ENCODE data around the gene ZNF432. TPM values are rescaled to one million over a fixed set of nuclear protein-coding genes. Genes with fewer than 3 reads are reported as not detected.
A peak's percentile ranks its signal among the peaks of the same experiment; 100 is the strongest.
"Not testable (repeated sequence)": the region's sequence is repeated elsewhere in the genome, so short reads cannot be mapped to it uniquely, and the experiment has no call there.

ZNF432 gene
- total RNA-seq, 1 donor from 2014 or later = 22.9 TPM

- Mint-ChIP-seq H3K36me3 (ENCODE audit: low read depth, unreplicated experiment) (peaks cover 32% of the 10 kb centered on the region), H3K9me3 (ENCODE audit: unreplicated experiment) (peaks cover 39% of the 10 kb centered on the region), H3K4me3 (ENCODE audit: unreplicated experiment) (peak overlapping the region; percentile 42)
- H2AFZ ChIP-seq (ENCODE audit: low read depth, low read length); H4K20me1 ChIP-seq (ENCODE audit: insufficient read depth, low read length); H3K27me3 ChIP-seq (ENCODE audit: insufficient read depth, low read length); H3K27ac ChIP-seq (ENCODE audit: low read depth, low read length); H3K36me3 ChIP-seq (ENCODE audit: insufficient read depth, low read length); H3K4me2 ChIP-seq (ENCODE audit: low read length); DNase-seq (ENCODE audit: low read depth); H3K9me3 ChIP-seq (ENCODE audit: insufficient read depth, low read depth, low read length); FAIRE-seq; H3K4me3 ChIP-seq (ENCODE audit: insufficient read depth, low read depth, low read length); H3K9ac ChIP-seq (ENCODE audit: low read length); H3K27me3 Mint-ChIP-seq (ENCODE audit: low read depth, unreplicated experiment); H3K4me1 ChIP-seq (ENCODE audit: insufficient read depth, low read length); H3K79me2 ChIP-seq (ENCODE audit: insufficient read depth, low read length); H3K27ac Mint-ChIP-seq (ENCODE audit: unreplicated experiment); H3K4me1 Mint-ChIP-seq (ENCODE audit: low read depth, unreplicated experiment): not testable (repeated sequence)
Measured at GRCh38 chr19:52051736-52052135, 3.1 kb upstream of the ZNF432 start.

DNA sequence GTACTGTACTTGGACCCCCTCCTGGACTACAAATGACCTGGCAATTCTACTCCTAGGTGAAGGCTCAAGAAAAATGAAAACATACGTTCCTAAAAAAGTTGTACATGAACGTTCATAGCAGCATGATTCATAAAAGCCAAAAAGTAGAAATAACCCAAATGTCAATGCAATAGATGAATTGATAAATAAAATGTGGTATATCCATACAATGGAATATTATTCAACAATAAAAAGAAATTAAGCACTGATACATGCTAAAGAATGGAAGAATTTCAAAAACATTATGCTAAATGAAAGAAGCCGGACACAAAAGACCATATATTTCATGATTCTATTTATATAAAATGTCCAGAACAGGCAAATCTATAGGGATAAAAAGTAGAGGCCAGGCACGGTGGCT, 9.5 kb downstream of the ZNF432 start:
- Mint-ChIP-seq H3K4me3 (ENCODE audit: unreplicated experiment) (no peak overlapping the region), H3K27me3 (ENCODE audit: low read depth, unreplicated experiment) (no peaks in the 10 kb centered on the region), H3K4me1 (ENCODE audit: low read depth, unreplicated experiment) (no peaks in the 10 kb centered on the region), H3K36me3 (ENCODE audit: low read depth, unreplicated experiment) (peaks cover 81% of the 10 kb centered on the region), H3K9me3 (ENCODE audit: unreplicated experiment) (peaks cover 54% of the 10 kb centered on the region), H3K27ac (ENCODE audit: unreplicated experiment) (no peak overlapping the region)
- no peak for TF ChIP-seq EZH2 (IDR thresholded peaks at IDR 0.05; ENCODE audit: insufficient read depth, low read length)
- TF ChIP-seq, protein P1, sequence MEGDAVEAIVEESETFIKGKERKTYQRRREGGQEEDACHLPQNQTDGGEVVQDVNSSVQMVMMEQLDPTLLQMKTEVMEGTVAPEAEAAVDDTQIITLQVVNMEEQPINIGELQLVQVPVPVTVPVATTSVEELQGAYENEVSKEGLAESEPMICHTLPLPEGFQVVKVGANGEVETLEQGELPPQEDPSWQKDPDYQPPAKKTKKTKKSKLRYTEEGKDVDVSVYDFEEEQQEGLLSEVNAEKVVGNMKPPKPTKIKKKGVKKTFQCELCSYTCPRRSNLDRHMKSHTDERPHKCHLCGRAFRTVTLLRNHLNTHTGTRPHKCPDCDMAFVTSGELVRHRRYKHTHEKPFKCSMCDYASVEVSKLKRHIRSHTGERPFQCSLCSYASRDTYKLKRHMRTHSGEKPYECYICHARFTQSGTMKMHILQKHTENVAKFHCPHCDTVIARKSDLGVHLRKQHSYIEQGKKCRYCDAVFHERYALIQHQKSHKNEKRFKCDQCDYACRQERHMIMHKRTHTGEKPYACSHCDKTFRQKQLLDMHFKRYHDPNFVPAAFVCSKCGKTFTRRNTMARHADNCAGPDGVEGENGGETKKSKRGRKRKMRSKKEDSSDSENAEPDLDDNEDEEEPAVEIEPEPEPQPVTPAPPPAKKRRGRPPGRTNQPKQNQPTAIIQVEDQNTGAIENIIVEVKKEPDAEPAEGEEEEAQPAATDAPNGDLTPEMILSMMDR (IDR thresholded peaks at IDR 0.05; ENCODE audit: insufficient read depth, low read depth, low read length) = no peak
- H2AFZ ChIP-seq (ENCODE audit: low read depth, low read length) = no peak overlapping the region
- no peaks in the 10 kb centered on the region for H3K27me3 ChIP-seq (ENCODE audit: insufficient read depth, low read length)
- no peak overlapping the region for H3K4me2 ChIP-seq (ENCODE audit: low read length)
- peaks cover 56% of the 10 kb centered on the region for H3K36me3 ChIP-seq (ENCODE audit: insufficient read depth, low read length)
- no peak overlapping the region for H3K27ac ChIP-seq (ENCODE audit: low read depth, low read length)
- FAIRE-seq (no peak), DNase-seq (ENCODE audit: low read depth) (no peak)
- H3K4me1 ChIP-seq (ENCODE audit: insufficient read depth, low read length) = no peaks in the 10 kb centered on the region
- peaks cover 43% of the 10 kb centered on the region for H3K9me3 ChIP-seq (ENCODE audit: insufficient read depth, low read depth, low read length)
- no peaks in the 10 kb centered on the region for H4K20me1 ChIP-seq (ENCODE audit: insufficient read depth, low read length)
- no peak overlapping the region for H3K4me3 ChIP-seq (ENCODE audit: insufficient read depth, low read depth, low read length)
- H3K79me2 ChIP-seq (ENCODE audit: insufficient read depth, low read length) = no peaks in the 10 kb centered on the region
- H3K9ac ChIP-seq (ENCODE audit: low read length) = no peak overlapping the region

GRCh38 chr19:52034051-52034728, 14.4 kb downstream of the ZNF432 start:
- H3K27me3 ChIP-seq (ENCODE audit: insufficient read depth, low read length) = no peaks in the 10 kb centered on the region
- peaks cover 73% of the 10 kb centered on the region for H3K9me3 Mint-ChIP-seq (ENCODE audit: unreplicated experiment)
- no peaks in the 10 kb centered on the region for H4K20me1 ChIP-seq (ENCODE audit: insufficient read depth, low read length)
- no peak overlapping the region for H3K9ac ChIP-seq (ENCODE audit: low read length)
- TF ChIP-seq, protein P1 (IDR thresholded peaks at IDR 0.05; ENCODE audit: insufficient read depth, low read depth, low read length) = no peak
- no peak for TF ChIP-seq EZH2 (IDR thresholded peaks at IDR 0.05; ENCODE audit: insufficient read depth, low read length)
- H3K4me3 ChIP-seq (ENCODE audit: insufficient read depth, low read depth, low read length) = no peak overlapping the region
- no peak overlapping the region for H3K4me2 ChIP-seq (ENCODE audit: low read length)
- peaks cover 79% of the 10 kb centered on the region for H3K36me3 Mint-ChIP-seq (ENCODE audit: low read depth, unreplicated experiment)
- H3K27ac ChIP-seq (ENCODE audit: low read depth, low read length) = no peak overlapping the region
- H3K79me2 ChIP-seq (ENCODE audit: insufficient read depth, low read length) = no peaks in the 10 kb centered on the region
- peaks cover 54% of the 10 kb centered on the region for H3K36me3 ChIP-seq (ENCODE audit: insufficient read depth, low read length)
- no peak overlapping the region for H2AFZ ChIP-seq (ENCODE audit: low read depth, low read length)
- H3K9me3 ChIP-seq (ENCODE audit: insufficient read depth, low read depth, low read length) = peaks cover 63% of the 10 kb centered on the region
- DNase-seq (ENCODE audit: low read depth) (peak; percentile 21), FAIRE-seq (peak; percentile 34)
- H3K27me3 Mint-ChIP-seq (ENCODE audit: low read depth, unreplicated experiment) = no peaks in the 10 kb centered on the region
- no peaks in the 10 kb centered on the region for H3K4me1 ChIP-seq (ENCODE audit: insufficient read depth, low read length)
- H3K4me3 Mint-ChIP-seq (ENCODE audit: unreplicated experiment) = no peak overlapping the region
- no peak overlapping the region for H3K27ac Mint-ChIP-seq (ENCODE audit: unreplicated experiment)
- H3K4me1 Mint-ChIP-seq (ENCODE audit: low read depth, unreplicated experiment) = peaks cover 3% of the 10 kb centered on the region
